B cell (primary cell): ENCODE results near the gene SUSD4.

Source experiments
- CTCF ChIP-seq: fragments of 200-600 bp; IDR thresholded peaks from one replicate; pipeline ENCODE4 v1.8.0; 2022; ENCODE audit warnings: antibody characterized with exemption, mild to moderate bottlenecking
- EZH2 ChIP-seq: IDR thresholded peaks from 2 replicates; pipeline ENCODE4 v1.6.1; 2012; ENCODE audit warnings: borderline replicate concordance, low read depth, mild to moderate bottlenecking, moderate library complexity, low read length; ENCODE audit not compliant: insufficient read depth, poor library complexity, severe bottlenecking

- TF ChIP-seq CTCF, result no peak
- no peak for TF ChIP-seq EZH2
Observed at GRCh38 chr1:223390618-223391017, 26.6 kb upstream of the SUSD4 start.
